WTC11 (cell line): ENCODE data around the gene KRT10. TPM values are rescaled to one million over a fixed set of nuclear protein-coding genes. Genes with fewer than 3 reads are reported as not detected.

Experiments used
- ATAC-seq: fragments of 200-7000 bp; cut with Tn5 transposase; 2 replicates; pipeline ENCODE4 v1.10.0; 2021; ENCODE audit warnings: mild to moderate bottlenecking, moderate library complexity
- CTCF ChIA-PET: fragments of 300-600 bp; sonication (Branson Sonifier 250); formaldehyde crosslinking; loops from one replicate; lab custom pipeline; 2021; ENCODE audit warnings: antibody characterized with exemption; lab: Charles Lee
- POLR2A ChIA-PET: fragments of 350-600 bp; sonication (Branson Sonifier 250); formaldehyde crosslinking; loops from one replicate; lab custom pipeline; 2021; ENCODE audit warnings: antibody characterized with exemption; lab: Charles Lee
- DNase-seq: peaks from one replicate; pipeline ENCODE4 v3.0.0; 2021; ENCODE audit warnings: low spot score
- H3K27ac Mint-ChIP-seq: 2 replicates; pipeline ENCODE4 v1.8.0; 2021; ENCODE audit warnings: mixed read lengths
- H3K27me3 Mint-ChIP-seq: 2 replicates; pipeline ENCODE4 v1.8.0; 2021; ENCODE audit warnings: low read depth, mild to moderate bottlenecking, moderate library complexity, mixed read lengths
- H3K36me3 Mint-ChIP-seq: 2 replicates; pipeline ENCODE4 v1.8.0; 2021; ENCODE audit warnings: mixed read lengths
- H3K4me1 Mint-ChIP-seq: 2 replicates; pipeline ENCODE4 v1.8.0; 2022; ENCODE audit warnings: mixed read lengths
- H3K4me3 Mint-ChIP-seq: 2 replicates; pipeline ENCODE4 v1.8.0; 2021; ENCODE audit warnings: mild to moderate bottlenecking, moderate library complexity, mixed read lengths
- H3K9me3 Mint-ChIP-seq: 2 replicates; pipeline ENCODE4 v1.8.0; 2021; ENCODE audit warnings: mixed read lengths
- ELF4 ChIP-seq: sonication (generic); formaldehyde crosslinking; IDR thresholded peaks from 2 replicates; pipeline ENCODE4 v1.8.1; 2022; ENCODE audit warnings: low read depth, mild to moderate bottlenecking, moderate library complexity, missing genetic modification reagents
- ETV6 ChIP-seq: sonication (generic); formaldehyde crosslinking; IDR thresholded peaks from 2 replicates; pipeline ENCODE4 v1.8.1; 2022; ENCODE audit warnings: mild to moderate bottlenecking, missing genetic modification reagents
- GABPB1 ChIP-seq: sonication (generic); formaldehyde crosslinking; IDR thresholded peaks from 2 replicates; pipeline ENCODE4 v1.8.1; 2023; ENCODE audit warnings: mild to moderate bottlenecking, missing genetic modification reagents
- JAZF1 ChIP-seq: fragments of 250-450 bp; sonication (Bioruptor Pico); IDR thresholded peaks from 2 replicates; pipeline ENCODE4 v1.9.0; 2021; ENCODE audit warnings: moderate library complexity, mild to moderate bottlenecking, inconsistent platforms
- NR1H2 ChIP-seq: sonication (generic); formaldehyde crosslinking; IDR thresholded peaks from 2 replicates; pipeline ENCODE4 v1.9.0; 2021; ENCODE audit warnings: mild to moderate bottlenecking, moderate library complexity, missing genetic modification reagents
- NR2C2 ChIP-seq: sonication (generic); formaldehyde crosslinking; IDR thresholded peaks from 2 replicates; pipeline ENCODE4 v1.8.0; 2022; ENCODE audit warnings: mild to moderate bottlenecking, missing genetic modification reagents
- NR3C1 ChIP-seq: sonication (generic); formaldehyde crosslinking; conservative IDR thresholded peaks from 2 replicates; pipeline ENCODE4 v1.8.1; 2023; ENCODE audit warnings: low read depth, mild to moderate bottlenecking, missing genetic modification reagents
- PRRX2 ChIP-seq: fragments of 250-450 bp; sonication (Bioruptor Pico); IDR thresholded peaks from 2 replicates; pipeline ENCODE4 v1.8.0; 2021; ENCODE audit warnings: mild to moderate bottlenecking
- SOX15 ChIP-seq: fragments of 250-450 bp; sonication (Bioruptor Pico); IDR thresholded peaks from 2 replicates; pipeline ENCODE4 v1.9.0; 2021; ENCODE audit warnings: mild to moderate bottlenecking
- TCF7 ChIP-seq: sonication (generic); formaldehyde crosslinking; IDR thresholded peaks from 2 replicates; pipeline ENCODE4 v1.8.0; 2022; ENCODE audit warnings: mild to moderate bottlenecking, low read depth, missing genetic modification reagents, moderate library complexity
- TEAD4 ChIP-seq: sonication (generic); formaldehyde crosslinking; IDR thresholded peaks from 2 replicates; pipeline ENCODE4 v1.8.0; 2022; ENCODE audit warnings: mild to moderate bottlenecking, missing genetic modification reagents
- ZNF416 ChIP-seq: fragments of 250-450 bp; sonication (Bioruptor Pico); IDR thresholded peaks from 2 replicates; pipeline ENCODE4 v1.9.0; 2021; ENCODE audit warnings: mild to moderate bottlenecking, inconsistent platforms
- total RNA-seq: library from RNA; stranded (reverse); gene quantifications from 3 replicates; pipeline ENCODE4 v1.2.3, GENCODE V29; 2021
- TF ChIP-seq, protein P1 (sequence below): sonication (generic); formaldehyde crosslinking; IDR thresholded peaks from 2 replicates; pipeline ENCODE4 v1.8.1; 2023; ENCODE audit warnings: mild to moderate bottlenecking, missing genetic modification reagents, borderline replicate concordance
- TF ChIP-seq, protein P2 (sequence below): sonication (generic); formaldehyde crosslinking; IDR thresholded peaks from 2 replicates; pipeline ENCODE4 v1.8.0; 2022; ENCODE audit warnings: mild to moderate bottlenecking, missing genetic modification reagents
- TF ChIP-seq, protein P3 (sequence below): fragments of 200-600 bp; IDR thresholded peaks from 2 replicates; pipeline ENCODE4 v1.8.0; 2022; ENCODE audit warnings: antibody characterized with exemption
- TF ChIP-seq, protein P4 (sequence below): sonication (generic); formaldehyde crosslinking; IDR thresholded peaks from 2 replicates; pipeline ENCODE4 v1.8.1; 2023; ENCODE audit warnings: mild to moderate bottlenecking, missing genetic modification reagents
- TF ChIP-seq, protein P5 (sequence below): sonication (generic); formaldehyde crosslinking; IDR thresholded peaks from 2 replicates; pipeline ENCODE4 v1.8.0; 2023; ENCODE audit warnings: missing genetic modification reagents
- TF ChIP-seq, protein P6 (sequence below): sonication (generic); formaldehyde crosslinking; IDR thresholded peaks from 2 replicates; pipeline ENCODE4 v1.8.0; 2023; ENCODE audit warnings: missing genetic modification reagents, mild to moderate bottlenecking, borderline replicate concordance

The KRT10 gene
- total RNA-seq, 1 experiment from 2014 or later, result 23.2 TPM

DNA sequence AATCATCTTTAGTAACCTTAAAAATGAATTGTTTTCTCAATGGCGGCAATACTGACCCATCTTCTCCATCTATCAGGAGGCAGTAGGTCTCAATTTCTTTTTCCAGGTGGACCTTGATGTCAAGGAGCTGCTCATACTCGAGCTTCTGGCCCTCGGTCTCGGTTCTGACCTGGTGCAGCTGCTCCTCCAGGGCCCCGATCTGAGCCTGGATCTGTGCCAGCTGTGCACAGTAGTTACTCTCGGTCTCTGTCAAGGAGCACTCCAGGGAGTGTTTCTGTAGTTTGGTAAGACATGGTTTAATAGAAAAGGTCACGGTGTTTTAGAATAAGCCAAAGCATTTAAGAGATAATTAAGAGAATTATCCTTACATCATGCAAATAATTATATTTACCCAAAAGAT lies 45.0 kb downstream of the KRT10 start:
- POLR2A ChIA-PET, result no interaction called here
- no peaks in the 10 kb centered on the region for H3K4me1 Mint-ChIP-seq
- peaks cover 28% of the 10 kb centered on the region for H3K27me3 Mint-ChIP-seq
- no peak overlapping the region for H3K27ac Mint-ChIP-seq
- CTCF ChIA-PET, result no interaction called here
- TF ChIP-seq SOX15 (CRISPR knock-in tag), result no peak
- TF ChIP-seq NR1H2 (CRISPR knock-in tag), result no peak
- TF ChIP-seq, protein P1, sequence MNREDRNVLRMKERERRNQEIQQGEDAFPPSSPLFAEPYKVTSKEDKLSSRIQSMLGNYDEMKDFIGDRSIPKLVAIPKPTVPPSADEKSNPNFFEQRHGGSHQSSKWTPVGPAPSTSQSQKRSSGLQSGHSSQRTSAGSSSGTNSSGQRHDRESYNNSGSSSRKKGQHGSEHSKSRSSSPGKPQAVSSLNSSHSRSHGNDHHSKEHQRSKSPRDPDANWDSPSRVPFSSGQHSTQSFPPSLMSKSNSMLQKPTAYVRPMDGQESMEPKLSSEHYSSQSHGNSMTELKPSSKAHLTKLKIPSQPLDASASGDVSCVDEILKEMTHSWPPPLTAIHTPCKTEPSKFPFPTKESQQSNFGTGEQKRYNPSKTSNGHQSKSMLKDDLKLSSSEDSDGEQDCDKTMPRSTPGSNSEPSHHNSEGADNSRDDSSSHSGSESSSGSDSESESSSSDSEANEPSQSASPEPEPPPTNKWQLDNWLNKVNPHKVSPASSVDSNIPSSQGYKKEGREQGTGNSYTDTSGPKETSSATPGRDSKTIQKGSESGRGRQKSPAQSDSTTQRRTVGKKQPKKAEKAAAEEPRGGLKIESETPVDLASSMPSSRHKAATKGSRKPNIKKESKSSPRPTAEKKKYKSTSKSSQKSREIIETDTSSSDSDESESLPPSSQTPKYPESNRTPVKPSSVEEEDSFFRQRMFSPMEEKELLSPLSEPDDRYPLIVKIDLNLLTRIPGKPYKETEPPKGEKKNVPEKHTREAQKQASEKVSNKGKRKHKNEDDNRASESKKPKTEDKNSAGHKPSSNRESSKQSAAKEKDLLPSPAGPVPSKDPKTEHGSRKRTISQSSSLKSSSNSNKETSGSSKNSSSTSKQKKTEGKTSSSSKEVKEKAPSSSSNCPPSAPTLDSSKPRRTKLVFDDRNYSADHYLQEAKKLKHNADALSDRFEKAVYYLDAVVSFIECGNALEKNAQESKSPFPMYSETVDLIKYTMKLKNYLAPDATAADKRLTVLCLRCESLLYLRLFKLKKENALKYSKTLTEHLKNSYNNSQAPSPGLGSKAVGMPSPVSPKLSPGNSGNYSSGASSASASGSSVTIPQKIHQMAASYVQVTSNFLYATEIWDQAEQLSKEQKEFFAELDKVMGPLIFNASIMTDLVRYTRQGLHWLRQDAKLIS (CRISPR knock-in tag), result no peak
- TF ChIP-seq PRRX2 (CRISPR knock-in tag), result no peak
- TF ChIP-seq NR3C1, result no peak
- TF ChIP-seq, protein P2, sequence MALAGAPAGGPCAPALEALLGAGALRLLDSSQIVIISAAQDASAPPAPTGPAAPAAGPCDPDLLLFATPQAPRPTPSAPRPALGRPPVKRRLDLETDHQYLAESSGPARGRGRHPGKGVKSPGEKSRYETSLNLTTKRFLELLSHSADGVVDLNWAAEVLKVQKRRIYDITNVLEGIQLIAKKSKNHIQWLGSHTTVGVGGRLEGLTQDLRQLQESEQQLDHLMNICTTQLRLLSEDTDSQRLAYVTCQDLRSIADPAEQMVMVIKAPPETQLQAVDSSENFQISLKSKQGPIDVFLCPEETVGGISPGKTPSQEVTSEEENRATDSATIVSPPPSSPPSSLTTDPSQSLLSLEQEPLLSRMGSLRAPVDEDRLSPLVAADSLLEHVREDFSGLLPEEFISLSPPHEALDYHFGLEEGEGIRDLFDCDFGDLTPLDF, result no peak
- DNase-seq, result no peak
- no peaks in the 10 kb centered on the region for H3K36me3 Mint-ChIP-seq
- no peak overlapping the region for H3K4me3 Mint-ChIP-seq
- ATAC-seq, result no peak
- no peaks in the 10 kb centered on the region for H3K9me3 Mint-ChIP-seq

DNA sequence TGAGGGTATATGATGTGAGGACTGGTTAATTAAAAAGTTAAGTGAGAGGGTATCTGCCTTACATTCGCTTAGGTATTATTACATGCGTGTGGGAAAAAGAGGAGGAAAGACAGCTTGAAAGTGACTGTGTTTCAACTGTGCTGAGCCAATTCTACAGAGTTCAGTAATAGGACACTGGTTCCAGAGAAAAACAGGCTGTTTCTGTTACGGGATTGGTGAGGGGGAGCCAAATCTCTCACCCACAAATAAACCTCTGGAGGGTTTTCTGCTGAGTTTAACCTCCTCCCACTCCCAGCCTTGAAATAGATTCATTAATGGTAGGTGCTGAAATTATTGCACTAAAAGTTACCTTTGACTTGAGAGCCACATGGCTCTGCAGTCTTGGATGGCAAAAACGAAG lies 46.5 kb downstream of the KRT10 start:
- CTCF ChIA-PET, result no interaction called here

DNA sequence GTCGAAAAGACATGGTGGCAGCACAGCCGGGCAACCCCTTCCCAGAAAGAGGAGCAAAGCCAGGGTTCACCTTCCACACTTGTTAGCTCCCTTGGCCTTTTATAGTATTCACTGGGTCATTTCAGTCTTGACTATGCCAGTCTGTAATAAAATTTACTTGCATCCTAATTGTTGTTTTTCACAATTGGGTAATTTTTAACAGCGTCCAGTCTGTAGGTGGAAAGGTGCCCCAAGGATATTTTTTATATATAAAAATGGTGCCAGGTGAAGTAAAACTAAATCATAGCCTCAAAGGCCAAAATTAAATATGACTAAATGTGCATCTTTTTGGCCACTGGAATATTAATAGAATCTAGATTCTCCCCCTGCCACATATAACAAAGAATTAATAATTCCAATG lies 50.3 kb downstream of the KRT10 start, which contains the start of gene KRT26:
Gene KRT26, minus strand, starts transcription at position 101 of the 400 bp plus-strand sequence. Its CDS starts 88 bp downstream, at position 13.
- Mint-ChIP-seq H3K27ac (no peak within 1 kb of the TSS), H3K36me3 (no peaks in the 10 kb centered on the region), H3K27me3 (peaks cover 10% of the 10 kb centered on the region; the same call in 1 of the 2 replicates), H3K4me3 (no peak within 1 kb of the TSS), H3K9me3 (no peaks in the 10 kb centered on the region), H3K4me1 (no peaks in the 10 kb centered on the region)
- no peak for ATAC-seq
- DNase-seq, result no peak
- CTCF ChIA-PET, result no interaction called here
- POLR2A ChIA-PET, result no interaction called here
- TF ChIP-seq ETV6, result no peak
- TF ChIP-seq ELF4, result no peak
- no peak for TF ChIP-seq ZNF416 (CRISPR knock-in tag)
- no peak for TF ChIP-seq GABPB1
- no peak for TF ChIP-seq TCF7 (CRISPR knock-in tag)
- TF ChIP-seq JAZF1, result no peak
- TF ChIP-seq, protein P3, sequence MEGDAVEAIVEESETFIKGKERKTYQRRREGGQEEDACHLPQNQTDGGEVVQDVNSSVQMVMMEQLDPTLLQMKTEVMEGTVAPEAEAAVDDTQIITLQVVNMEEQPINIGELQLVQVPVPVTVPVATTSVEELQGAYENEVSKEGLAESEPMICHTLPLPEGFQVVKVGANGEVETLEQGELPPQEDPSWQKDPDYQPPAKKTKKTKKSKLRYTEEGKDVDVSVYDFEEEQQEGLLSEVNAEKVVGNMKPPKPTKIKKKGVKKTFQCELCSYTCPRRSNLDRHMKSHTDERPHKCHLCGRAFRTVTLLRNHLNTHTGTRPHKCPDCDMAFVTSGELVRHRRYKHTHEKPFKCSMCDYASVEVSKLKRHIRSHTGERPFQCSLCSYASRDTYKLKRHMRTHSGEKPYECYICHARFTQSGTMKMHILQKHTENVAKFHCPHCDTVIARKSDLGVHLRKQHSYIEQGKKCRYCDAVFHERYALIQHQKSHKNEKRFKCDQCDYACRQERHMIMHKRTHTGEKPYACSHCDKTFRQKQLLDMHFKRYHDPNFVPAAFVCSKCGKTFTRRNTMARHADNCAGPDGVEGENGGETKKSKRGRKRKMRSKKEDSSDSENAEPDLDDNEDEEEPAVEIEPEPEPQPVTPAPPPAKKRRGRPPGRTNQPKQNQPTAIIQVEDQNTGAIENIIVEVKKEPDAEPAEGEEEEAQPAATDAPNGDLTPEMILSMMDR, result no peak
- TF ChIP-seq, protein P4, sequence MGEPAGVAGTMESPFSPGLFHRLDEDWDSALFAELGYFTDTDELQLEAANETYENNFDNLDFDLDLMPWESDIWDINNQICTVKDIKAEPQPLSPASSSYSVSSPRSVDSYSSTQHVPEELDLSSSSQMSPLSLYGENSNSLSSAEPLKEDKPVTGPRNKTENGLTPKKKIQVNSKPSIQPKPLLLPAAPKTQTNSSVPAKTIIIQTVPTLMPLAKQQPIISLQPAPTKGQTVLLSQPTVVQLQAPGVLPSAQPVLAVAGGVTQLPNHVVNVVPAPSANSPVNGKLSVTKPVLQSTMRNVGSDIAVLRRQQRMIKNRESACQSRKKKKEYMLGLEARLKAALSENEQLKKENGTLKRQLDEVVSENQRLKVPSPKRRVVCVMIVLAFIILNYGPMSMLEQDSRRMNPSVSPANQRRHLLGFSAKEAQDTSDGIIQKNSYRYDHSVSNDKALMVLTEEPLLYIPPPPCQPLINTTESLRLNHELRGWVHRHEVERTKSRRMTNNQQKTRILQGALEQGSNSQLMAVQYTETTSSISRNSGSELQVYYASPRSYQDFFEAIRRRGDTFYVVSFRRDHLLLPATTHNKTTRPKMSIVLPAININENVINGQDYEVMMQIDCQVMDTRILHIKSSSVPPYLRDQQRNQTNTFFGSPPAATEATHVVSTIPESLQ (CRISPR knock-in tag), result no peak
- TF ChIP-seq TEAD4 (CRISPR knock-in tag), result no peak

More for the DNA sequence above, 46.5 kb downstream of the KRT10 start:
- POLR2A ChIA-PET, result no interaction called here
- Mint-ChIP-seq H3K4me1 (no peaks in the 10 kb centered on the region), H3K27ac (no peak overlapping the region), H3K4me3 (no peak overlapping the region), H3K36me3 (no peaks in the 10 kb centered on the region), H3K9me3 (no peaks in the 10 kb centered on the region), H3K27me3 (peaks cover 29% of the 10 kb centered on the region)
- ATAC-seq (no peak), DNase-seq (no peak)
- TF ChIP-seq, protein P5, sequence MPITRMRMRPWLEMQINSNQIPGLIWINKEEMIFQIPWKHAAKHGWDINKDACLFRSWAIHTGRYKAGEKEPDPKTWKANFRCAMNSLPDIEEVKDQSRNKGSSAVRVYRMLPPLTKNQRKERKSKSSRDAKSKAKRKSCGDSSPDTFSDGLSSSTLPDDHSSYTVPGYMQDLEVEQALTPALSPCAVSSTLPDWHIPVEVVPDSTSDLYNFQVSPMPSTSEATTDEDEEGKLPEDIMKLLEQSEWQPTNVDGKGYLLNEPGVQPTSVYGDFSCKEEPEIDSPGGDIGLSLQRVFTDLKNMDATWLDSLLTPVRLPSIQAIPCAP (CRISPR knock-in tag), result no peak
- no peak for TF ChIP-seq JAZF1
- no peak for TF ChIP-seq NR2C2
- TF ChIP-seq, protein P6, sequence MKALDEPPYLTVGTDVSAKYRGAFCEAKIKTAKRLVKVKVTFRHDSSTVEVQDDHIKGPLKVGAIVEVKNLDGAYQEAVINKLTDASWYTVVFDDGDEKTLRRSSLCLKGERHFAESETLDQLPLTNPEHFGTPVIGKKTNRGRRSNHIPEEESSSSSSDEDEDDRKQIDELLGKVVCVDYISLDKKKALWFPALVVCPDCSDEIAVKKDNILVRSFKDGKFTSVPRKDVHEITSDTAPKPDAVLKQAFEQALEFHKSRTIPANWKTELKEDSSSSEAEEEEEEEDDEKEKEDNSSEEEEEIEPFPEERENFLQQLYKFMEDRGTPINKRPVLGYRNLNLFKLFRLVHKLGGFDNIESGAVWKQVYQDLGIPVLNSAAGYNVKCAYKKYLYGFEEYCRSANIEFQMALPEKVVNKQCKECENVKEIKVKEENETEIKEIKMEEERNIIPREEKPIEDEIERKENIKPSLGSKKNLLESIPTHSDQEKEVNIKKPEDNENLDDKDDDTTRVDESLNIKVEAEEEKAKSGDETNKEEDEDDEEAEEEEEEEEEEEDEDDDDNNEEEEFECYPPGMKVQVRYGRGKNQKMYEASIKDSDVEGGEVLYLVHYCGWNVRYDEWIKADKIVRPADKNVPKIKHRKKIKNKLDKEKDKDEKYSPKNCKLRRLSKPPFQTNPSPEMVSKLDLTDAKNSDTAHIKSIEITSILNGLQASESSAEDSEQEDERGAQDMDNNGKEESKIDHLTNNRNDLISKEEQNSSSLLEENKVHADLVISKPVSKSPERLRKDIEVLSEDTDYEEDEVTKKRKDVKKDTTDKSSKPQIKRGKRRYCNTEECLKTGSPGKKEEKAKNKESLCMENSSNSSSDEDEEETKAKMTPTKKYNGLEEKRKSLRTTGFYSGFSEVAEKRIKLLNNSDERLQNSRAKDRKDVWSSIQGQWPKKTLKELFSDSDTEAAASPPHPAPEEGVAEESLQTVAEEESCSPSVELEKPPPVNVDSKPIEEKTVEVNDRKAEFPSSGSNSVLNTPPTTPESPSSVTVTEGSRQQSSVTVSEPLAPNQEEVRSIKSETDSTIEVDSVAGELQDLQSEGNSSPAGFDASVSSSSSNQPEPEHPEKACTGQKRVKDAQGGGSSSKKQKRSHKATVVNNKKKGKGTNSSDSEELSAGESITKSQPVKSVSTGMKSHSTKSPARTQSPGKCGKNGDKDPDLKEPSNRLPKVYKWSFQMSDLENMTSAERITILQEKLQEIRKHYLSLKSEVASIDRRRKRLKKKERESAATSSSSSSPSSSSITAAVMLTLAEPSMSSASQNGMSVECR (CRISPR knock-in tag), result no peak
